ENCODE measurements around the gene CPSF3. TPM values are rescaled to one million over a fixed set of nuclear protein-coding genes. Genes with fewer than 3 reads are reported as not detected.
A peak's percentile ranks its signal among the peaks of the same experiment; 100 is the strongest.

Gene CPSF3
- total and polyA plus RNA-seq, 2 of the 13 experiments (the other 11 are each of a cell fraction or from before 2014, with no cell fraction given) = 19.8 to 93.0 TPM

GRCh38 chr2:9377461-9378097 lies 45.9 kb upstream of the CPSF3 start:
- WGBS (ENCODE audit: low lambda C conversion rate) = 78% methylated on average over 9 of the region's 9 CpGs
- FAIRE-seq (no peak), DNase-seq (ENCODE audit: low spot score) (no peak), ATAC-seq (no peak)
- H3K9ac ChIP-seq (ENCODE audit: insufficient read depth, low read depth, low read length) = no peak overlapping the region
- no peak for TF ChIP-seq ZNF234 (CRISPR knock-in tag; conservative IDR thresholded peaks at IDR 0.05)
- peak; percentile 24 for TF ChIP-seq XRCC5 (optimal IDR thresholded peaks at IDR 0.05; ENCODE audit: low read length)
- no peak for TF ChIP-seq ZNF343 (CRISPR knock-in tag; IDR thresholded peaks at IDR 0.05)
- H3K4me3 ChIP-seq (replicated peaks in 1 of 3; ENCODE audit: insufficient read depth in 1 of 3, low read depth in 2 of 3, low read length in 3 of 3) = no peak overlapping the region
- no peaks in the 10 kb centered on the region for H4K20me1 ChIP-seq (ENCODE audit: insufficient read depth, low read length)
- intact Hi-C loops (cut with micrococcal nuclease; ENCODE audit: unreplicated experiment) = no loop called here
- no TSS peak for BruUV-seq (replicated peaks)
- H3K27me3 ChIP-seq (ENCODE audit: control insufficient read depth in 1 of 2, insufficient read depth in 2 of 2, low read length in 2 of 2) = no peaks in the 10 kb centered on the region
- no peak overlapping the region for H3K4me2 ChIP-seq (ENCODE audit: low read depth, low read length)
- CTCF ChIA-PET (ENCODE audit: low intra/inter-chr PET ratio, low total read pairs) = no interaction called here
- H3K79me2 ChIP-seq (ENCODE audit: insufficient read depth, low read length) = no peaks in the 10 kb centered on the region
- H3K4me1 ChIP-seq (ENCODE audit: insufficient read depth, low read length) = peaks cover 54% of the 10 kb centered on the region
- H2AFZ ChIP-seq (ENCODE audit: low read length) = no peak overlapping the region
- no peak overlapping the region for H3K27ac ChIP-seq (ENCODE audit: extremely low read length, insufficient read depth, low read length)
- in situ Hi-C loops (cut with HindIII; ENCODE audit: extremely low pct_ligation_motif_present, low pct_unique_long_range_greater_than_20kb) = loop anchor here (10.0 kb wide), 1 partner anchor 233 kb away; no protein-coding TSS in a partner anchor
- H3K9me3 ChIP-seq (ENCODE audit: low read length) = no peaks in the 10 kb centered on the region
- POLR2A ChIA-PET = no interaction called here
- H3K36me3 ChIP-seq (replicated peaks in 1 of 2; ENCODE audit: control insufficient read depth in 1 of 2, insufficient read depth in 2 of 2, low read length in 2 of 2) = peaks cover 10 to 18% of the 10 kb centered on the region in 2 experiments; a peak in 4 of 5 replicates

GRCh38 chr2:9378433-9379390 lies 44.7 kb upstream of the CPSF3 start:
- Histone ChIP-seq H3K4me2 (ENCODE audit: low read depth, low read length) (no peak overlapping the region), H3K79me2 (ENCODE audit: insufficient read depth, low read length) (no peaks in the 10 kb centered on the region), H3K4me3 (replicated peaks in 1 of 3; ENCODE audit: insufficient read depth in 1 of 3, low read depth in 2 of 3, low read length in 3 of 3) (no peak overlapping the region), H2AFZ (ENCODE audit: low read length) (no peak overlapping the region), H3K9ac (ENCODE audit: insufficient read depth, low read depth, low read length) (no peak overlapping the region), H4K20me1 (ENCODE audit: insufficient read depth, low read length) (no peaks in the 10 kb centered on the region), H3K27me3 (ENCODE audit: control insufficient read depth in 1 of 2, insufficient read depth in 2 of 2, low read length in 2 of 2) (no peaks in the 10 kb centered on the region), H3K36me3 (replicated peaks in 1 of 2; ENCODE audit: control insufficient read depth in 1 of 2, insufficient read depth in 2 of 2, low read length in 2 of 2) (peaks cover 7 to 15% of the 10 kb centered on the region in 2 experiments; a peak in 4 of 5 replicates), H3K27ac (ENCODE audit: extremely low read length, insufficient read depth, low read length) (no peak overlapping the region), H3K4me1 (ENCODE audit: insufficient read depth, low read length) (peaks cover 46% of the 10 kb centered on the region), H3K9me3 (ENCODE audit: low read length) (no peaks in the 10 kb centered on the region)
- no TSS peak for BruUV-seq (replicated peaks)
- in situ Hi-C loops (cut with HindIII; ENCODE audit: extremely low pct_ligation_motif_present, low pct_unique_long_range_greater_than_20kb) (loop anchor here (10.0 kb wide), 1 partner anchor 234 kb away; no protein-coding TSS in a partner anchor), intact Hi-C loops (cut with micrococcal nuclease; ENCODE audit: unreplicated experiment) (no loop called here)
- ChIA-PET CTCF (ENCODE audit: low intra/inter-chr PET ratio, low total read pairs) (no interaction called here), POLR2A (interaction anchor here (0.8 to 0.9 kb wide), 2 partner anchors 9 to 14 kb away, joined by 3 read pairs; no protein-coding TSS in a partner anchor)
- no peak for FAIRE-seq
- WGBS (ENCODE audit: low lambda C conversion rate) = 88% methylated on average over 27 of the region's 30 CpGs
- peak; percentile 29; the same call in 1 of the 3 replicates for ATAC-seq
- DNase-seq (ENCODE audit: low spot score) = no peak
- TF ChIP-seq, protein P1, sequence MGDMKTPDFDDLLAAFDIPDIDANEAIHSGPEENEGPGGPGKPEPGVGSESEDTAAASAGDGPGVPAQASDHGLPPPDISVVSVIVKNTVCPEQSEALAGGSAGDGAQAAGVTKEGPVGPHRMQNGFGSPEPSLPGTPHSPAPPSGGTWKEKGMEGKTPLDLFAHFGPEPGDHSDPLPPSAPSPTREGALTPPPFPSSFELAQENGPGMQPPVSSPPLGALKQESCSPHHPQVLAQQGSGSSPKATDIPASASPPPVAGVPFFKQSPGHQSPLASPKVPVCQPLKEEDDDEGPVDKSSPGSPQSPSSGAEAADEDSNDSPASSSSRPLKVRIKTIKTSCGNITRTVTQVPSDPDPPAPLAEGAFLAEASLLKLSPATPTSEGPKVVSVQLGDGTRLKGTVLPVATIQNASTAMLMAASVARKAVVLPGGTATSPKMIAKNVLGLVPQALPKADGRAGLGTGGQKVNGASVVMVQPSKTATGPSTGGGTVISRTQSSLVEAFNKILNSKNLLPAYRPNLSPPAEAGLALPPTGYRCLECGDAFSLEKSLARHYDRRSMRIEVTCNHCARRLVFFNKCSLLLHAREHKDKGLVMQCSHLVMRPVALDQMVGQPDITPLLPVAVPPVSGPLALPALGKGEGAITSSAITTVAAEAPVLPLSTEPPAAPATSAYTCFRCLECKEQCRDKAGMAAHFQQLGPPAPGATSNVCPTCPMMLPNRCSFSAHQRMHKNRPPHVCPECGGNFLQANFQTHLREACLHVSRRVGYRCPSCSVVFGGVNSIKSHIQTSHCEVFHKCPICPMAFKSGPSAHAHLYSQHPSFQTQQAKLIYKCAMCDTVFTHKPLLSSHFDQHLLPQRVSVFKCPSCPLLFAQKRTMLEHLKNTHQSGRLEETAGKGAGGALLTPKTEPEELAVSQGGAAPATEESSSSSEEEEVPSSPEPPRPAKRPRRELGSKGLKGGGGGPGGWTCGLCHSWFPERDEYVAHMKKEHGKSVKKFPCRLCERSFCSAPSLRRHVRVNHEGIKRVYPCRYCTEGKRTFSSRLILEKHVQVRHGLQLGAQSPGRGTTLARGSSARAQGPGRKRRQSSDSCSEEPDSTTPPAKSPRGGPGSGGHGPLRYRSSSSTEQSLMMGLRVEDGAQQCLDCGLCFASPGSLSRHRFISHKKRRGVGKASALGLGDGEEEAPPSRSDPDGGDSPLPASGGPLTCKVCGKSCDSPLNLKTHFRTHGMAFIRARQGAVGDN (CRISPR knock-in tag; IDR thresholded peaks at IDR 0.05) = peak; percentile 52
- peak; percentile 7; the same call in 1 of the 2 replicates for TF ChIP-seq ZFX (CRISPR knock-in tag; IDR thresholded peaks at IDR 0.05; ENCODE audit: low read depth)
- peak; percentile 90 for TF ChIP-seq FOSL2 (CRISPR knock-in tag; IDR thresholded peaks at IDR 0.05)
- no peak for TF ChIP-seq YEATS2 (CRISPR knock-in tag; IDR thresholded peaks at IDR 0.05; ENCODE audit: borderline replicate concordance)
- peak; percentile 32 for TF ChIP-seq AGO2 (optimal IDR thresholded peaks at IDR 0.05; ENCODE audit: low read depth, low read length)
- no peak for TF ChIP-seq ZNF34 (CRISPR knock-in tag; IDR thresholded peaks at IDR 0.05; ENCODE audit: borderline replicate concordance)
- 0 out of 2 replicates have a peak, but pooled peaks have one; percentile 21 for TF ChIP-seq ZBTB38 (CRISPR knock-in tag; IDR thresholded peaks at IDR 0.05)
- peak; percentile 24; the same call in 1 of the 2 replicates for TF ChIP-seq ETV5 (CRISPR knock-in tag; IDR thresholded peaks at IDR 0.05; ENCODE audit: borderline replicate concordance)
